GM21576 (cell line): Measurements from ENCODE around the gene ZDHHC14.
"Not testable (repeated sequence)": the region's sequence is repeated elsewhere in the genome, so short reads cannot be mapped to it uniquely, and the experiment has no call there.

ENCODE experiments used
- ATAC-seq: cut with Tn5 transposase; IDR thresholded peaks from one replicate; pipeline ENCODE4 v1.9.1; 2021; ENCODE audit warnings: mild to moderate bottlenecking, moderate library complexity; ENCODE audit not compliant: unreplicated experiment

The ZDHHC14 gene

DNA sequence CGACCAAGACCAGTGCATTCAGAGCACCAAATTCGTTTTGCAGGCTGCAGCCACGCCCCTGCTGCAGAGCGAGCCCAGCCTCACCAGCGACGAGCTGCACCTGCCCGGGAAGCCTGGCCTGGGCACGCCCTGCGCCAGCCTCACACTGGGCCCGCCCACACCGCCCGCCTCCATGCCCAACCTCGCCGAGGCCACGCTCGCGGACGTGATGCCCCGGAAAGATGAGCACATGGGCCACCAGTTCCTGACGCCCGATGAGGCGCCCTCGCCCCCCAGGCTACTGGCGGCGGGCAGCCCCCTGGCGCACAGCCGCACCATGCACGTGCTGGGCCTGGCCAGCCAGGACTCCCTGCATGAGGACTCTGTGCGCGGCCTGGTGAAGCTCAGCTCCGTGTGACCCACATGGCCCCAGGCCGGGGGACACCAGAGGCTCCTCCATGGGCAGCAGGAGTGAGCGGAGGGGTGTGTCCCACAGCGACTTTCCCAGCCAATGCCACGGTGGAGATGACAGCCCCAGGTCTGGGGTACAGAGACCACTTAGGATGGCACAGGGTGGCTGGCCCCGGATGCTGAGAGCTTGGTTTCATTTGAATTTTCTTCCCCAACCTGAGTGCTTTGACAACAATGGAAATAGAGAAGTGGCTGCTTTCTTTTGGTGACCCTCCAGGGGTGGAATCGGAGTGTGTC lies 291.9 kb downstream of the ZDHHC14 start:
- ATAC-seq: no peak

DNA sequence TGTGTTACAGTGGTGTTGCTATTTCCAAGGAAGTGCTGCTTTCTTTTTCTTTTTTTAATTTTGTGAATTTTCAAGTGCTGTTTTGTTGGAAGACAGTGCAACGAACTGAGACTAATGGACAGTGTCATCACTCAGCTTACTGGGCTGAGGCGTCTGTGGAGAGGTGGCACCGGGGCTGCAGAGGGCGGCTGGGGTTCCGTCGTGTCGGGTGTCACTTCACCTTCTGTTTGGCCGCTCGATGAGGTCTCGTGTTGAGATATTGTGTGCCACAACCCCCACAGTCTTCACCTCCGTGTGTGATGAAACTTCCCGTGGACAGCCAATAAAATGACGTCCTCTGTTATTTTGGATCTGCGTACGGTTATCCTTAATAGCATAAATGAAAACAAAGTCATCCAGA lies 292.6 kb downstream of the ZDHHC14 start:
- no peak for ATAC-seq

DNA sequence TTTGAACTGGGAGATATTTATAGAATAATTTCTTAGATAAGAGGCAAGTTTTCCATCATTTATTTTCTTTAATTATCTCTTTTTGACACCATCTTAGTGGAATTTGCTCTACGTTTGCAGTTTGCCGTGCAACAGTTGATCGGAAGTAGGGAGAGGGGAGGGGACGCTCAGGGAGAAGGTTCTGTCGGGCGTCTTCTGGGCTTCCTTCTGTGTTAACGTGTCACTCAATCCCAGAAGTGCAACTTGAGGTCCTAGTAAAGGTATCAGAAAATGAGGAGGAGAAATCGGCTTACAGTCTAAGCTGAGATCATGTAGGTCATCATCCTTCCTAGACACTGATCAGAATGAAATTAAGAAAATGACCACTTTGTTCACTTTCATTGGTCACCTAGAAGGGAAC lies 293.1 kb downstream of the ZDHHC14 start:
- ATAC-seq: no peak

GRCh38 chr6:157675831-157676230 lies 294.8 kb downstream of the ZDHHC14 start:
- no peak for ATAC-seq

DNA sequence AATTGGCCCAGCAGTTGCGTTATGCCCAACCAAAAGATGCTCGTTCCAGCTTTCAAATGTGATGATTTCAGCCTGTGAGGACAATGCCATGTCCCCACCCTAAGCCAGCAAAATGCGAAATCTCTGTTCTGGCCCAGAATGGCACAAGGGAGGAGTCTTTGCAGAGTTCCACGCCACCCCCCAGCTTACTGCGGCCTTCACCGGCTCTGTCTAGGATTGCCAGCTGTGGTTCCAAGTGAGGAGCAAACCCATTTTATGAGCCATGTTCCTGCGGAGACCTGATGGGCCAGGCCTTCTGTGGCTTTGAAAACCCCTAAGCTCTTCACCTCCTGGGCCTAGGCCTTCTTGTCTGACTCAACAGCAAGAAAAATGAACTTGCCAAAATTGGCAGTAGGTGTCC lies 295.3 kb downstream of the ZDHHC14 start:
- ATAC-seq: no peak

GRCh38 chr6:157677235-157677634 lies 296.2 kb downstream of the ZDHHC14 start:
- no peak for ATAC-seq

DNA sequence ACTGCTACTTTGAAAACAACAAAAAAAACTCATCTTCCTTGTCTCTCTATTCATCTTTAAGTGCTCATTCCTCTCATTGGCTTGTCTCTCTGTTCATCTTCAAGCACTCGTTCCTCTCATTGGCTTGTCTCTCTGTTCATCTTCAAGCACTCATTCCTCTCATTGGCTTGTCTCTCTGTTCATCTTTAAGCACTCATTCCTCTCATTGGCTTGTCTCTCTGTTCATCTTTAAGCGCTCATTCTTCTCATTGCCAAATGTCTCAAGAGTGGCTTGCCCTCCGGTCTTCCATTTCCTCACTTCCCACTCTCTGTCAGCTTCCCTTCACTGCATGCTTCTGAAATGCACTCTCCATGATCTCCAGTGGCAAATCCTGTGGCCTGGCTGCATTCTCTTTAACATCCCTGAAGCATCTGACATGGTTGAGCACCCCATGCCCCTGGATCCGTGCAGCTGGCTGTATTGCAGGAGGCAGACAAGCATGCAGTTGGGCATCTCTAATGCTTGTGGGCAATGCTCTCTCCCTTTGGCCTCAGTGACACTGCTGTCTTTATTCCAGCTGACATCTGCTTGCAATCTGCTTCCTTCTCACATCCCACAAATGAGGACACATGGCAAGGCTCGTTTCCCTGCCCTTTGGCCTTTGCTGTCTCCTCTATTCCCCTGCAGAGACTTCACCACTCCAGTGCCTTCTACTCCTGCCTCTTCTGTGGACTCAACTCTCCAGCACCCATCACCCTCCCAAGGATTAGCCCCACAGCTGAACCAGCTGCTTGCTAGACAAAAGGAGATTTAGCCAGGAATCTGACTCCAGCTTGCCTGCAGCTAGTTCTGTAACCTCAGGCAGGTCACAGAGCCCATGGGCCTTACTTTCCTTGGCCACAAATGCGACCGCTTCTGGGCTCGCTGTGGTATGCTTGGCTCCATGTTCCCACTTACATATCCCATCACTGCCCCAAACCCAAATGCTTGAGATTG lies 298.9 kb downstream of the ZDHHC14 start:
- no peak for ATAC-seq

- ATAC-seq: no peak
Measured at GRCh38 chr6:157681041-157681650, 300.2 kb downstream of the ZDHHC14 start.

GRCh38 chr6:157682856-157683481 lies 302.0 kb downstream of the ZDHHC14 start:
- no peak for ATAC-seq

GRCh38 chr6:157683707-157684106 lies 302.7 kb downstream of the ZDHHC14 start:
- ATAC-seq: no peak

DNA sequence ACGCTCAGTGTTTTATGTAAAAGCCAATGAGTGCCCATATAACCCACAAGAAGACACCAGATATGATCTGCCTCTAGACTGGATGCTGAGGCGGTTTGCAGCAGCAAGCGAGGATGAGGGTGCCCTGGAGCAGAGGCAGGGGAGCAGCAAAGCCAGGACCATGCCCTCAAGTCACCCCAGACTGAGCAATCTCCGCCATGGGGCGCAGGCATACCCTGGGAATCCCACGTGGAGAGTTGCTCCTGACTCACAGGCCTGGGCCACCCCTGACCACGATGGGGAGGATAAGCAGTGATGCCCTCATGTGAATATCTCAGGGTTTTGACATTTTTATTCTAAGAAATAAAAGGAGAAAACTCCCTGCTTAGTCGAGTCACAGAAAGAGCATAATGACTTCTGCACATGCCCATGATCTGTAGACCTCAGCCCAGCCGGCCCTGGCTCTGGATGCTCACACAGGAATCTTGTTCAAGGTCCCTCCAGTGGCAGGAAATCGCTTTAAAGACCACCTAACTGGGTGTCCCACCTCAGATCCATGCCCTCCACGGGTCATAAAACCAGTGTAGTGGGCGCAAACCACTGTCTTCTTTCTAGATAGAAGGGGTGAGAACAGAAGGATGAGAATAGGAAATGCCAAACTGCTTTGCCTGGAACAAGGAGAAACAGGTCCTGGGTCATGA lies 303.8 kb downstream of the ZDHHC14 start:
- no peak for ATAC-seq

GRCh38 chr6:157685596-157686280 lies 304.7 kb downstream of the ZDHHC14 start:
- ATAC-seq: no peak

DNA sequence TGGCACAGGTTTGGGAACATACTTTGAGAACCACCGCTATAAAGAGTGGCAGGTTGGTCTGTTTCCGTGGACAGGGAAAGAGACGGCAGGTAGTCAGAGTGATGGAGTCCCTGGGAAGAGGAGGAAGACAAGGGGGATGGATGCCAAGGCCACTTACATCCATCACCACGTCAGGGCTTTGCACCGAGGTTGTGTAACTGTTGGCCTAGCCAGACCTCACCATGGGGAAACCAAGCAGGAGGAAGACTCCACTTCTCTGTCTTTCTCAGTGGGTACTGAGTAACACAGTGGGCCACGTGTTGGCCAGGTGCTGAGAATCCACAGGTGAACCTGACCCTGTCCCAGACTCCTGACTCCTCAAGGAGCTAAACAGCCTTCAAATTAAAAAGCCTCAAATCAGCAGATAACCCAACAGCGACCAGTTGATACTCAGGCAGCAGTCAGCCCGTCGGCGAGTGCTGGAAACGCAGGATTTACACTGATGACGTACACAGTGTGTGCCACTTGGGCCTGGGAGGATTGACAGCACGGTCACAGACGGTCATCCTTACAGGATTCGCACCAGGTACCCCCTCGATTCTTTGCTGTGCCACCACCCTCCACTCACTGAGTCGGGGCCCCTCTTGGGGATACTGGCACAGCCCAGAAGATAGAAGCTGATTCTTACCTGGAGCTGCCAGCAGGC lies 307.4 kb downstream of the ZDHHC14 start:
- ATAC-seq: no peak

- no peak for ATAC-seq
Measured at GRCh38 chr6:157688960-157689599, 308.1 kb downstream of the ZDHHC14 start.

- no peak for ATAC-seq
Measured at GRCh38 chr6:157689875-157690274, 308.9 kb downstream of the ZDHHC14 start.

GRCh38 chr6:157690441-157691210 lies 309.6 kb downstream of the ZDHHC14 start:
- ATAC-seq: no peak

GRCh38 chr6:157691621-157692020 lies 310.6 kb downstream of the ZDHHC14 start:
- not testable (repeated sequence) for ATAC-seq

DNA sequence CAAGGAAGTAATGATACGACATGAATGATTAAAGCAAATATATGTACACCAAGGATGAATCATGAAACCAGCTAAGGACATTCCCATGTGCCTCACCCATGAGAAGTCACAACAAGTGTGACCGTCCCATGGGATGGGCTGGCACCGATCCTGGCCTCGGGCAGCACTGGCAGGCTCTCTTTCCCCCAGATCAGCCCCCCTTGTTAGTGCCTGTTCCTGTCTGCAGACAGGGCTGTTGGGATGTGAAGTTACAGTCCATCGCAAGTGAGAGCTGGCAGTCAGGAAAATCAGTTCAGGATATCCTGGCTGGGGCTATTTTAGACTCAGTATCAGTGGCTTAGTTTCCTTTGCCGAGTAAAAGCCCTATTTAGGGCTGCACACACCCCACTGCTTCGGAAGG lies 312.9 kb downstream of the ZDHHC14 start:
- no peak for ATAC-seq
